Activated CD8-positive, alpha-beta memory T cell treated with anti-CD3 and anti-CD28 coated beads, Interleukin-2, amount 50 U/mL, for 48 hours (primary cell): Measurements from ENCODE around the gene CKAP5.

Experiments
- DNase-seq: peaks from one replicate; pipeline ENCODE4 v3.0.0-alpha.2; 2020

The CKAP5 gene

DNA sequence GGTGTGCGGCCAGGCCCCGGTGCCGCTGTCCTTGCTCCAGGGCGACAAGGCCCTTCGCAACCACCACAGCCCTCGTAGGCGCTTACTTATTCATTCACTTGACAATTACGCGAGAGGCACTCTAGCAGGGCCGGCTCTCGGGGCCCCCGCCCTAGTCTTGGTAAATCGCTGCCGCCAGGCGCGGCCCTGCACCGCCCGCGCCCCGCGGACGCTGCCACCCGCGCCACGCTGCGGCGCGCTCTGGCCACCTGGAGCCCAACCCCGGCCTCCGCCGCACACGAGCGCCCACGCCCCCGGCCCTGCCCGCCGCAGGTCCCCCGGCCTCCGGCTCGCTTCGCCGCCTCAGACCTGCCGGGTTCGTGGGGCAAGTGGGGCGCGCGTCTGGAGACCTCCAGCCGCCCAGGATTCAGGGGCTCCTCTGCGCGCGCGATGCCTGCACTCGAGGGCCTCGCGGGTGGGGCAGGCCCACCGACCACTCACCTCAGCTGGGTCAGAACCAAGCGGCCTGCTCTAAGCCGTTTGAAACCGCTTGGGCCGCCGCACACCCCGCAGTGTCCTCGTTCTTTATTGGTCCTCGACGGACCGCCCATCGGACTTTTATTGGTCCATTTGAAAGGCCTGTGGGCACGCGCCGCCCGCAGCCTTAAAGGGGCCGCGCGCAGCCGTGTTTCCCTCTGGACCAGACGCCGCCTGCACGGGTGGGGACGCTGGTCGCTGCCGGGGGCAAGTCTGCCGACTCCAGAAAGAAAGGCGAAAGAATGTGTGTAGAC lies at the start of gene CKAP5:
Gene CKAP5 (minus strand): TSS at position 541 of the 770 bp plus-strand sequence. CDS start 25,049 bp downstream, outside the sequence.
- DNase-seq = peak; percentile 92

DNA sequence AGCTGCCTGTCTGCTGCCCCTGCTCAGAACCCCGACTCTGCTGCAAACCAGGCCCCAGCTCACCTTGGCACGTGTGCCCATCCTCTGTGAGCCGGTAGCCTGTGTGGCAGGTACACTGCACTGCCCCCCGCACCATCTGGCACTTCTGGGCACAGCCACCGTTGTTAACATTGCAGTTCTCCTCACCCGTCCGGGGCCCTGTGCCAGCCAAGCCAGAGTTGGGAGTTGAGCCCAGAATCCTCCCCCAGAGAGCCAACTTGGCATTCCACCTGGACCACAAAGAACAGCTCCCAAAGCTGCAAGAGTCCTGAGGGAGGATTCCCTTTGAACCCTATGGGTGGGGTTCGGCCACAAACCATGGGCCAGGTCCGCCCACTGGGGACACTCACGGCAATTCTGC lies 49.7 kb upstream of the CKAP5 start:
- DNase-seq = no peak

DNA sequence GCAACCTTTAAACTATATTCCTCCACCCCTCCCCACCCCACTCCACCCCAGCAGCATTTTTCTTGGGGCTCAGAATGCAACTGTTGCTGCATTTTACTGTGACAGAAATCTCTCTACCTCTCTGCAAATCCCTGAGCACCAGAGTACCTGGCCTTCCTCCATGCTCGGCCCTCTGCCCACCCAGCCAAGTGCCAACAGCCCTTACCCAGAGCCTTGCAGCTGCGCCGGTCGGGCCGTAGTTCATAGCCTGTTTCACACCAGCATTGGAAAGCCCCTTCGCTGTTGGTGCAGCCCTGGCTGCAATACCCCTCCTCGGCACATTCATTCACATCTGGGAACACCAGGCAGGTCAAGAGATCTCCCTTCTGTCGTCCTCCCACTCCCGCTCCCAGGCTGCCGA lies 48.9 kb upstream of the CKAP5 start:
- DNase-seq = no peak

DNA sequence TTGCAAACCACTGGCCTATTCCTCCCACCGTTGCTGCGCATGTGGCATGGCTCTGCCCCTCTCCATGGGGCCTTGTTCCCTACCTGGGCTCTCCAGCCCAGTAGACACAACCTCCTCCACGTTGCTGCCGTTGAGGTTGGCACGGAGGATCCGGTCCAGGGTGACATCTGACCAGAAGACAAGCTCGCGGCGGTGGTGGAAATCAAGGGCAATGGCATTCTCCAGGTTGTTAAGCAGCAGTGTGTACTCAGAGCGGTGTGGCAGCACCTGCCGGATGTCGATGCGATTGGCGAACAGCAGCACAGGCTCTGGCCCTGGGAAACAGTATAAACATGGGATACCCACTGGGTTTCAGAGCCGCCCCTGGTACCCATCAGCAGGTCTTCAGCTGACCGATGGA lies 48.4 kb upstream of the CKAP5 start:
- no peak for DNase-seq

DNA sequence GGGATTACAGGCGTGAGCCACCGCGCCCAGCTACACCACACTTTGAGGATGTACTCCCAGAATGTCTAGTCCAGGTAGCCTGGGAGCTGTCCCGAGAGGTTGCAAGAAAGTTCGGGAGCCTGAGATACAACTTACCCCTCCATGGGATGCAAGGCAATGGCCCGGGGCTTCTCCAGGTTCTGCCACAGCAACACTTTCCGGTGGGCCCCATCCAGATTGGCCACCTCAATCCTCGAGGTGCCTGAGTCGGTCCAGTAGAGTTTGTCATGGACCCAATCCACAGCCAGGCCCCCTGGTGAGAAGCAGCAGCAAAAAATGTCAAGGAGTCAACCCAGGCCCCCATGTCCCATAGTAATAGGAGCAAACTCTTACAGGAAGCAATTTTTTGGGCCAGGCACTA lies 46.8 kb upstream of the CKAP5 start:
- DNase-seq = no peak

DNA sequence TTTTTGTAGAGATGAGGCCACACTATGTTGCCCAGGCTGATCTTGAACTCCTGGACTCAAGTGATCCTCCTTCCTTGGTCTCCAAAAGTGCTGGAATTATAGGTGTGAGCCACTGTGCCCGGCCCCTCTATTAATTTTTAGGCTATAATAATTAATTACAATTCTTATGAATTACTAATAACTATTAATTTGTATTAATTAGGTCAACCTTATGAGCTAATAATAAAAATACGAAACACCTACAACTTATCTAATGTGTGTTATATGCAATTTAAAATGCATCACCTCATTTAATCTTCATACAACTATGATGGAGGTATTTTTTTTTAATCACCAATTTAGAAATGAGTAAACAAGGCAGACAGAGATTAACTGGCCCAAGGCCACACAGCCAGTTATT lies 46.0 kb upstream of the CKAP5 start:
- no peak for DNase-seq

DNA sequence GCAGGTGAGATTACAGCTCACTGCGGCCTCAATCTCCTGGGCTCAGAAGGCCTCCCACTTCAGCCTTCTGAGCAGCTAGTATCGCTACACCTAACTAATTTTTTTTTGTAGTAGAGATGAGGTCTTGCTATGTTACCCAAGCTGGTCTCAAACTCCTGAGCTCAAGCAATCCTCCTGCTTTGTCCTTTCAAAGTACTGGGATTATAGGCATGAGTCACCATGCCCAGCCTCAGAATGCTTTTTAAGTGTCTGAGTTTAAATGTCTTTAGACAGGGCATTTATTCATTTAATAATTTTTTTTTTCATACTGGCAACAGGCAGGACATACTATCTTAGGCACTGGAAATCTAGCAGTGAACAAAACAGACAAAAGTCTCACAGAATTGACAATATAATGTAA lies 44.6 kb upstream of the CKAP5 start:
- no peak for DNase-seq

DNA sequence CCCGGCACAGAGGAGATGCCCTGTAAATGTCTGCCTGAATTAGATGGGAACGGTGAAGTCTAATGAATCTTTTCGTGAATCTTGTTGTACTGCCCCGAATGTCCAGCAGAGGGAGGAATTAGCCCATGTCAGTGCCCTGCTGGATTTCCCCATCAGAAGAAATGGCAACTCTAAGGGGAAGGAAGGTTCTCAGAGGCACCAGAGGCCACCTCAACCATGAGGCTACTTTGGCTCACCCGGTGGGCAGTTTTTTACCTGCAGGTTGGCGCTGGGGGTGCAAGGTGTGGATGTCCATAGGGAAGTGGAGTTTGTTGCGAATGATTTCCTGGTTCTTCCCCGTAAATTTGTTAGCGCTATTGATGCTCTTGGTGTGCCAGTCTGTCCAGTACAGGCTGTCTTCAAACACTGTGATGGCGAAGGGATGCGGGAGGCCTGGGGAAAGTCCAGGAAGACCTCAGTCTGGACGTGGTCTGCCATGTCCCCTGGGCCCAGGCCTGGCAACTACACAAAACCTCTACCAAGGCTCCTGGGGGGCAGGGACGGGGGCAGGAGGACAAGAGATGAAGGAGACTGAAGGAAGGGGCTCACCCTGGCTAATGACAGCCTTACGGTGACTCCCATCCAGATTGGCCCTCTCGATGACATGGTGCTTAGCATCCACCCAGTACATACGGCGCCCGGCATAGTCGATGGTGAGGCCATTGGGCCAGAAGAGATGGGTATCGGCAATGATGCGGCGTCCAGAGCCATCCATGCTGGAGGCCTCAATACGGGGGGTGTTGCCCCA lies 43.8 kb upstream of the CKAP5 start:
- DNase-seq = peak; percentile 86

DNA sequence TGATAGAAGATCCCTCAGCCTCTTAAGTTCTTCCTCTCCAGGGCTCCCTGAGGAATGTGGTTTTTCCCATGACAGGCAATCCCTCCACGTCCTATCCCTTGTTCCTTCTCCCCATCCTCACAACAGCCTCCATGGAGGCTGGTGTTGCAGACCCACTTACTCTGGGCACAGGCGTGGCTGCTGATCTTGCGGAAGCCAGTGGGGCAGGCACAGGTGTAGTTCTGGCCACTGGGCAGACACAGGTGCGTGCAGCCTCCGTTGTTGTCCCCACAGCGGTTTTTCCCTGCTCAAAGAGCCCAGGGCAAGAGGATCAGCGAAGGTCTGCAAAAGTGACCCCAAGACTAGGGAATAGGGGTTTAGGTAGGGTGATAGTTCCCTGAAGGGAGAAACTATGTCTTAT lies 43.2 kb upstream of the CKAP5 start:
- DNase-seq = no peak

DNA sequence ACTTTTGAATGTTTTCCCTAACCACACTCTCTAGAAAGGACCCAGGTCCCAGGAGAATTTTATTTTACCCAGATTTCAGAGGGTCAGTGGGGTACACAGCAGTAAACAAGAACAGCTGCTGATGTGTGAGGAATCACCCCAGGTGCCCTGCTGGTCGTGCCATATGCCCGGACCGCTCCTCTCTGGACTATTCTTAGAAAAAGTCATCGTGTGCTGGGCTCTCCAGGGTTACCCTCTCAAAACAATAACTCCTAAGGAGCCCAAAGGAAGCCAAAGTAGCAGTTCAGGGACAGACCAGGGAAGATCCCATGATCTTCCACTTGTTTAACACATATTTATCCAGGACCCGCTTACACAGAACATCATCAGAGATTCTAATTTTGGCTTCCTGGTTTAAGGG lies 42.6 kb upstream of the CKAP5 start:
- DNase-seq = no peak

DNA sequence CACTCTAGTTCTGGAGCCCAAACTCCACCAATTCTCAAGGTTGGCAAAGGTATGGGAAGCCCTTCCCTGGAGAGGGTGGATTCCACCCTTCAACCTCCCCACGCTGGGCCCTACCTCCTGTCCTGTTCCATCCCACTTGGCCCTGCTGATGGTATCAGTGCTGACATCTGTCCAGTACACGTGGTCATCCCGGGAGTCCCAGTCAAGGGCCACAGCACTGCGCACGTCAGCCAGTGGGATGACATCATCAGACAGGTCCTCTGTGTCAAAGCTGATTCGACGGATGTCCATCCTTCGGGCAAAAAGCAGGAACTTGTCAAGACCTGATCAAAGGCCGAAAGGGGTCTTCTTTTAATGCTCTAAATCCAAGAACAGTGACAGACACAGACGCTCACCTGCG lies 40.1 kb upstream of the CKAP5 start:
- no peak for DNase-seq

DNA sequence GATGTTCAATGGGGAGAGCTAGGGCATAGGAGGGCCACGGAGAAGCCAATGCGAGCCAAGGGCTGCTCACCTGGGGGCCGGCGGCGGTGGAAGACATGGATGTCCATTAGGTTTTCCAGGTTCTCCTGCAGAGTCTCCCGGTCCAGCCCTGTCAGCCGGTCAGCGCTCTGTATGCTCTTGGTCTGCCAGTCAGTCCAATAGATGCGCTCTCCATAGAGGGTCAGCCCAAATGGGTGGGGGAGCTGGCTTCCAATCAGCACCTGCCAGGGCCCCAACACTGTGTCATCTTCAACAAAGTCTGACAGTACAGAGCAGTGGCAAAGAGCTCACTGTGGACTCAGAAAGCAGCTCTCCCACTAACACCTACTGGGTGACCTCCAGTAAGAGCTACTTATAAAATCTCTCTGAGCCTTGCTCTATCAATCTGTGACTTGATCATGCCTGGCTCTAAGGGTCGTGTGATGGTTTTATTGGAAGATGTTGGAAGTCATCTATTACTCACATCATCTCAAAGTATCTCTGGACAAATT lies 33.0 kb upstream of the CKAP5 start:
- DNase-seq = no peak

DNA sequence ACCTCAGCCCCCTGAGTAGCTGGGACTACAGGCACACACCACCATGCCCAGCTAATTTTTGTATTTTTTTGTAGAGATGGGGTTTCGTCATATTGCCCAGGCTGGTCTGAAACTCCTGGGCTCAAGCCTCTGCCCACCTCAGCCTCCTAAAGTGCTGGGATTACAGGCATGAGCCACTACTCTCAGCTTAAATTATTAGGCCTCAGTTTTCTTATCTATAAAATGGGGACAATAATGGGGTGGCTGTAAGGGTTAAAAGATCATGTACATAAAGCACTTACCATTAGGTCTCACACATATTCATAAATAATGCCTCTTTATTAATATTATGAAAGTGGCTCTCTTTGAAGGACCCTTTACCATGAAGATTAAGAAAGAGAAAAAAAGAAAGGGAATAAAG lies 31.5 kb upstream of the CKAP5 start:
- DNase-seq = no peak

DNA sequence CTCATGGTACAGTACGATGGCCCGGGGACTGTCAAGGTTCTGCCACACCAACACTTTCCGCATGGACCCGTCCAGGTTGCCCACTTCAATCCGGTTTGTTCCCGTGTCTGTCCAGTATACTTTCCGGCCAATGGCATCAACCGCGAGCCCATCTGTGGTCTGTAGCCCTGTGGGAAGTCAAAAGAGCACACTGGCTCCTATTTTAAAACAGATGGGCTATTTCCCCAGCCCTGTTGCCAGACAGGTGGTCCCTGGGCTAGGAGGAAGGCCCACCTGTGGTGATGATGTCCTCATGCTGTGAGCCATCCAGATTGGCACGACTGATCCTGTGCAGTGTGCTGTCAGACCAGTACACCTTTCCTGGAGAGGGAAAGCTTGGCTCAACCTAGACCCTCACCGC lies 30.4 kb upstream of the CKAP5 start:
- DNase-seq = no peak

DNA sequence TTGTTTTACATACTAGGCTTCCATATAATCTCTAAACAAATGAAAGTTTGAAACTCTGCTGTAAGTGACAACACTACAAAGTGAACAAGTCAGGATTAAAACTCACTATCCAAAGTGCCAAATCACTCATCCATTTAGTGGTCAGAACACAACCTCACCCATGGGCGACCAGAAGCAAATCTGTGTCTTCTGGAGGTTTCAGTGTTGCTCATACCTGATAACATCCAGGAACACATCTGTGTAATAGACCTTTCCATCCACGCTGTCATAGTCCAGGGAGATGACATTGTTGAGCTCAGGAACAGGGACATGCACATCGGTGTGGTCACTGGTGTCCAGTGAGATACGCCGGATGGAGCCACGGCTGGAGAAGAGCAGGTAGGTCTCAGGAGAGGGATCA lies 28.5 kb upstream of the CKAP5 start:
- no peak for DNase-seq

DNA sequence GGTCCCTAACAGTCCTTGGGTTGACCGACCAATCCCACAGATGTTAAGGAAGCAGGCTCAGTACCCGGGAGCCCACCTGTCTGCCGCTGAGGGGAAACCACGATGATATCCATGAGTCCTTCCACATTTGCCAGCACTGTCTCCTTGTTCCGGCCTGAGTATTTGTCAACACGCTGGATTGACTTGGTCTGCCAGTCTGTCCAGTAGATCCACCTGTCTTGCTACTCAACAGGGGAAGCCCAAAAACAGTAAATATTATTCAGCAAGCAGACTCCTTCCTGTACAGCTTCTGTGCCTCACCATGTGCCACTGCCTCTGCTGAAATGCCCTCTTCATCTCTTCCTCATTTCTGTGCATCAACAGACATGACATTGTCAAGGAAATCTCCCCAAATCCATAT lies 22.8 kb upstream of the CKAP5 start:
- no peak for DNase-seq

DNA sequence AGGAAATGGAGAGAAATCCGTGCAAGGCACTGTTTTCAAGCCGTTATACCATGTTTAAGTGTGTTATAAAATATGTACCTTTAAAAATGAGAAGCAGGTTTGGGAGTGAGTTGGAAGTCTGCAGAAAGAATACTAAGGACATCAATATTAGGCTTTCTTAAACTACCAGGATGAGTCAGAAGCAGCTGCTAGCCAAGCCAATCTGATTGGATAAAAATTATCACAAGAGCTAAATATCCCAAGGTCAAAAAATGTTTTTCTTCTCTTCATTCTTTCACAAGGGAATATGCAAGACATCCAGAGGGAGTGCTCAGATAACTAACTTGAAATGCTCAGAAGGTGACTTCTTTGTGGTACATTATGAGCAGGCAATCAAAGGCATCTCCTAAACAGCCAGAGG lies 19.3 kb upstream of the CKAP5 start:
- DNase-seq = no peak

DNA sequence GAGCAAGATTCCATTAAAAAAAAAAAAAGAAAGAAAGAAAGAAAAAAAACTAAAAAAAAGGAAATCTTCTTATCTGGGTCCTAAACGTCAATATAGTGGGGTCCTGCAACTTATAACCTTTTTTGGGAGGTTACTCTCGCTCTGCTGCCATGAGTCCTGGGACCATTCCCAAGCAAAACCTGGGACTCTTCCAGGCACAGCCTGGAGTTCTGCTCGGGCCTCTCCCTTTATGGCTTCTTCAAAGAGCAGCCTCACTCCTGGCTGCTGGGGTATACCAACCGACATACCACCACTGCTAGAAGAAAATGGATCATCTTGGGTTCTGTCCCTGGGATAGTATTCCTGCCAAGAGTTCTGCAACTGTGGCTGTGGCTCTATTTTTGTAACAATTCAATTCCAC lies 14.1 kb upstream of the CKAP5 start:
- no peak for DNase-seq

DNA sequence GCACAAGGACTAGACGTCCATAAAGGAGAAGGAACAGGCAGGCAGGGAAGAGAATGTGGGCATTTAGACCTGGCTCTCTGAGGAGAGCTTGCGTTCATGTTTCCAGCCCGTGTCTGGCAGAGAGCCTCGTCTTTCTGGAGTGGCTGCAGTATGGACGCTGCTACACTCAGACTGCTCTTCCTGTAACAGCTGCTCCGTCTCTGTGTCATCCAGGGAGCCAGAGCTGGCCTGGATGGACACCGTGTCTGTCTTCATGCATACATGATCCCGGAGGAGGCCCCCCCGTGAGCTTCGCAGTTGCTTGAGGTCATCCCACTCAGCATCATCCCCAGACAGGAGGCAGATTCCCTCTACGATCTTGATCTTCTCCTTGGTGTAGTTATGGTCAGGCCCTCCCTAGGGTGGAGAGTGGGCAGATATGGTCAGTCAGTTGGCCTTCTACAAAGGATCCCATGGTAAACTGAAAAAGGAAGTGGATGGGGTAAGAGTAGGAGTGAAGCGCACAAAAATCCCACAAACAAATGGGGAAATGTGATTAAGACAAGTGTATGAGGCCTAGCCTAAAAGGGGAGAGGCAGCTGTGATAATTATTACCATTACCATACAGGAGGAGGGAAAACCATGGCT lies 13.0 kb upstream of the CKAP5 start:
- no peak for DNase-seq

DNA sequence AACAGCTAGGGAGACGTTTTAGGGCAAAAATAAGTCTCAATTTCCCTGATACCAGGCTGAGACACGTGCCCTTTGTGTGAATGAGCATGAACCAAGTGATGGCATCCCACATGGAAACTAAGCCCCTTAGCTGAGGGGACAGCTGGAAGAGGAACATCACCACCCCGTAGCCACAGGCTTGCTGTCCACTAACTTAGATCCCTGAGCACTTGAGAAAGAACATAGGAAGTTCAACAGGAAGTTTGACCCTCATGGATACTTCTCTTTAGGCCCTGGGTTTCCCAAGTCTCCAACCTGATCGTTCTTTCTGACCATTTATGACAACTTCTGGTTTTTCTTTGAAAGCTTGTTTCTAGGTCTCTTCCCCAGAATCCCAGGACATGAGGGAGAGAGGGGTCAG lies 11.6 kb upstream of the CKAP5 start:
- no peak for DNase-seq

DNA sequence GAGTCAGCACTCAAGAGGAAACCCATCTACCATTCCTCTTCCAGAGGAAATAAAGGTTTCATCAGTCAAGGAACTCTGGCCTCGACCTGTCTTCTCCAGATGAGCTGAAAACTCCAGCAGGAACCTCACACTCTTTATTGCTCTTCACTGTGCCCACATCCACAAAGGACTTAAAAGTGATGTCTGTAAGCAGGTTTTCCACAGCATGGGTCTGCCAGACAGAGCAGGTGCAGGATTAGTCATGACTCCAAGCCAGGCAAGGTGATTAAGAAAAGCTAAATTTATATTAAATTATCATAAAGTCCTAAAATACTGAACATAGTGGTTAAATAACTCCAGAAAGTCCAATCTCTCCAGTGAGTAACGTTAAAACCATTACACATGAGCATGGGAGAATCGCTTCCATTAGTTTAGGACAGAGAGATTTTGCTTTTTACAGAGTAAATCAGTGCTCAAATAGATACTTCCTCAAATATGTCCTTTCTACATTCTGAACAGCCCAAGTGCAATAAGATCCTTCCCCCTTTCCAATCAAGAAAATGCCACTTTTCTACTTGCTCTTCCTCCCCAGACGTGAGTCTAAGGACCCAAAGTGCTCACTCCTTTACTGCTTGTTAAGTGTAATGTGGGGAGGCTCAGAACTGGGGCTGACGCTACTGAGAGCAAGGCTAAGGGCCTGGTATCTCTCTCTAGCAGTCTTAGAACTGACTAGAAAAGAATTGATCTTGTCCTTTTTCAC lies 10.7 kb upstream of the CKAP5 start:
- no peak for DNase-seq

DNA sequence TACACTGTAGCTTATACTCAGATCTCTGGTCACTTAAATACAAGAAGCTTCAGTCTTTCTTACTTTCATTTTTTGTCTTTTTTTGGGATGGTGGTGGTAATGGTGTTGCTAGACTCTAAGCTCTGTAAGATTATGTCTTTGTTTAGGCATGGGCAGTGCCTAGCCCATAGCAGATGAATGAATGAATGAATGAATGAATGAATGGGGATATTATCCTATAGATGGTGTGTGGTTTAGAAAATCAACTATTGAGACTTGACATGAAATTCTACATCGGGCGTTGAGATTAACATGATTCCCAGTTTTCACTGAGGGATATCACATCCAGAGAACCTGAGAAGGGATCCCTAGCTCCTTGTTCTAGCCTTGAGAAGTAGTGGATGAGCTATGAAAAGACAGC lies 9.8 kb upstream of the CKAP5 start:
- DNase-seq = no peak

DNA sequence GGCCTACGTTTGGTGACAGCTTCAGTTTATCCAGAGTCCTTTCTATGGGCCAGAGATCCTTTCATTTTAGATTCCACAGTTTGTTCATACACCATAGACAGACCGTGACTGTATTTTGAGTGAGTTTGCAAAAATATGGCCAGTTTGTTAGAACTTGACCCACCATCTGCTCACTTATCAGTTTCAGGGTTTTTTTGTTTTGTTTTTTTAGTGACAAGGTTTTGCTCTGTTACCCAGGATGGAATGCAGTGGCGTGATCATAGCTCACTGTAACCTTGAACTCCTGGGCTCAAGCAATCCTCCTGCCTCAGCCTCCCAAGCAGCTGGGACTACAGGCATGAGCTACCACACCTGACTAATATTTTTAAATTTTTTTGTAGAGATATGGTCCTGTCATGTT lies 9.1 kb upstream of the CKAP5 start:
- DNase-seq = no peak
